Melanocyte of skin (primary cell): ENCODE data around the gene WDR74. TPM values are rescaled to one million over a fixed set of nuclear protein-coding genes. Genes with fewer than 3 reads are reported as not detected.

Experiments used
- small RNA-seq, 2 donors: library from RNA; depleted of rRNA; stranded (forward); fragments of <200 nt; gene quantifications; one replicate each; pipeline ENCODE3, GENCODE V24; 2012
- total RNA-seq, 2 donors: library from RNA; depleted of rRNA; stranded (reverse); fragments of >200 nt; gene quantifications; 2 replicates each; pipeline ENCODE4 v1.2.3, GENCODE V29; 2012

The WDR74 gene
- 10 to 100 TPM; 33.7 to 87.9 TPM for total RNA-seq

DNA sequence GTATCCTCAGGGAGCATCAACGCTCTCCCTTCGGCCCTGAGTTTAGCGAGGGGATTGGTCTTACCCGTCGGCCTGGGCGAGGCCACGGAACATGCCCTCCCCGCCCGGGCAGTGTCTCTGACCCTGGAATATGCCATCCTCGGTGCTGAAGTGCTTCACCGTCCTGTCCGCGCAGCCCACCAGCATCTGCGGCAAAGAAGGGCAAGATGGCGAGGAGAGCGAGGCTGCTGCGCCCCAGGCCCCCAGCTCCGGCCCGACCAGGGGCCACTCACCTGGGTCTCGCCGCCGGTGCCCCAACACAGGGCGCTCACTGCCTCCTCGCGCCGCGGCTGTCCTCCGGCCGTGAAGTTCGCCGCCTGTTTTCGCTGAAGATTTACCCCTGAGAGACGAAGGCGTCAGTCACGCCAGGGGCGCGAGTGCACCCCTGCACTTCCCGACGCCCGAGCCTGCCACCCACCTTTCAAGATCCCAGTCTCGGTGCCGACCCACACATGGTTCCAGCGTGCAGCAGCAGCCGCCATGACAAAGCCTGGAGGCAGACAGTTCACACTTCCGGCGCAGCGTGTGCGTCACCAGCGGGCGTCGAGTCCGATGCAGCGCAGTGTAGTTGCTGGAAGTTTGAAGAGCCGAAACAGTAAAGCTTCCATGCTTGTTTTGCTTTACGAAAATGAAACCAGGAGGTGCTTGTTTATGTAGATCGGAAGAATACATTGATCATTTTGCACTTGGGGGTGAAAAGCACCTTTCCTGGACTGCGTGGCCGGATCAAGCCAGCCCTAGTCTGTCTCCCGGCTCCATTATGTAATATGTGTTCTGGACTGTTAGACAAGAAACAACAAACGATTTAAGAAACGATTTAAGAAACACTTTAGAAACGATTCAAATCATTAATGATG lies at the start of gene WDR74:
WDR74 (minus strand) TSS at position 541 of the 896 bp plus-strand sequence; CDS start at position 521, 20 bp downstream.

GRCh38 chr11:62880803-62881578 lies 41.6 kb upstream of the WDR74 start, which contains the start of gene SLC3A2:
TSS of gene SLC3A2 (plus strand) at chr11:62880896. CDS start at chr11:62881024, 128 bp downstream.

GRCh38 chr11:62832336-62833234 lies 6.8 kb downstream of the WDR74 start, which contains the start of gene TEX54:
TSS of gene TEX54 (minus strand) at chr11:62832841.

DNA sequence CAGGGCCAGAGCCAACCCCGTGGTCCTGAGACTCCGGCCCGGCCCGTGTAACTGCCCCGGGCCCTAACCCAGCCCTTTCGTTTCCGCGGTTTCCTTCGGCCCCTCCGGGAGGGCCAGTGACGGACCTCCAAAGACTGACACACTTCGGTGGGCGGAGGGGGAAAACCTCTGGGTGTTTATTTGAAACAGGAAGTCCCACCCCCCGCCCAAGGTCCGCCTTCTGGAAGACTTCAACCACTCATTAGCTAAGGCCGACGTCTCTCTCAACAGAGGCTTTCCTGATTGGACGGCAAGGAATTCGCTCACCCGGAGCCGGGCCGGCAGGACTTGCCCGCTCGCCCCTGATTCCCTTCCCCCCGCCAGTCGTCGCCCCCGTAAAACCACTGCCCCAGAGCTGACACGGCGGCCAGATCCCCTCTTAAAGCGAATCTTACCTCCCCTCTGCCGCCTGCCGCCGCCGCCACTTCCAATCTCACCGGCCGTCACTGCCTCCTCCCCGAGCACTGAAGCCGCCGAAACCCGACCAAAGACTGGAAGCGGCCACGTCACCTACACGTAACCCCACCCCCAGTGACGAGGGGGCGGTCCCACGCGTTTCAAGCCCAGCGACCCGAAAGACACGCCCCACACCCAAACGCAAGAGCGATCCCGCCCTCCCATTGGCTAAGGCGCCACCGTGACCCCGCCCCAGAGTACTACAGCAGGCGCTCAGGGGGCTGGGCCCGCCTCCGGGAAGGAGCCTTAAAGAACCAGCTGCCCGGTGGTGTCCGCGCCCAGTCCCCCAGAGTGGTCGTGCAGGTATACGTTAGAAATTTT lies 7.7 kb downstream of the WDR74 start, which contains the start of gene STX5:
STX5 (minus strand) TSS at position 532 of the 816 bp plus-strand sequence. CDS start 808 bp downstream, outside the sequence.

DNA sequence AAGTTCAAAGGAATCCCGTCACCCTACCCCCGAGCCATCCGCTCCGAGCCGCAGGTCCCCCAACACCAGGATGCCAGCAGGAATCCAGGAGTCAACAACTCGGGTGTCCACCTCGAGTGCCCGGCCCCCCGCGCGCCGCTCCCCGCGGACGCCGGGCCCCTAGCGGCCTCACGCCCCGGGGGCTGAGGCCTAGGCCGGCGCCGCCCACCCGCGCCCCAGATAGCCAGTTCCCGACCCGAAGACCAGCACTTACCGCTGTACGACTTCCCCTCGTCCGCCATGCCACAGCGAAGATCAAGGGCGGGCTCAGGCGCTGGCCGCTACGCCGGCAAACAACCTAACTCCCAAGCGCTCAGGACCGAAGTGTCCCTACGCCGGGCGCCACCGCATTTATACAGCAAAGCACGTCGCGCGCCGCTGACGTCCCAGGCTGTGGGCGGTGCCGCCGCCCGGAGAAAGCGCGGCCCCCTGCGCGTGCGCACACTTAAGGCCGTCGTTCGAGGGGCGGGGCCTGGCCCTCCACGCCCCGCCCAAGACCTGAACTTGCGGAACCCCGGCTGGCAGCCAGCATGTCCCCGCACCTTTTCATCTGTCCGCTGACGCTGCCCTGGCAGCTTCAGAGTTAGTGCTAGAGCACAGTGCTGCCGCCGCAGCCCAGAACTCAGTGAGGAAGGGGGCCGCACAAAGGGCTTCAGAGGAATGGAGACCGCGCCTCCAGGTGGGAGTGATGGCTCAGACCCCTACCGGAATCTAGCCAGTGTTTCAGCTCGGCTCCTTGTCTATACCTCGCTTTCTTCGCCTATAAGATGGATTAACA lies 34.1 kb downstream of the WDR74 start, which contains the start of gene NXF1:
NXF1 (minus strand) TSS at position 365 of the 817 bp plus-strand sequence; CDS start at position 281, 84 bp downstream.

DNA sequence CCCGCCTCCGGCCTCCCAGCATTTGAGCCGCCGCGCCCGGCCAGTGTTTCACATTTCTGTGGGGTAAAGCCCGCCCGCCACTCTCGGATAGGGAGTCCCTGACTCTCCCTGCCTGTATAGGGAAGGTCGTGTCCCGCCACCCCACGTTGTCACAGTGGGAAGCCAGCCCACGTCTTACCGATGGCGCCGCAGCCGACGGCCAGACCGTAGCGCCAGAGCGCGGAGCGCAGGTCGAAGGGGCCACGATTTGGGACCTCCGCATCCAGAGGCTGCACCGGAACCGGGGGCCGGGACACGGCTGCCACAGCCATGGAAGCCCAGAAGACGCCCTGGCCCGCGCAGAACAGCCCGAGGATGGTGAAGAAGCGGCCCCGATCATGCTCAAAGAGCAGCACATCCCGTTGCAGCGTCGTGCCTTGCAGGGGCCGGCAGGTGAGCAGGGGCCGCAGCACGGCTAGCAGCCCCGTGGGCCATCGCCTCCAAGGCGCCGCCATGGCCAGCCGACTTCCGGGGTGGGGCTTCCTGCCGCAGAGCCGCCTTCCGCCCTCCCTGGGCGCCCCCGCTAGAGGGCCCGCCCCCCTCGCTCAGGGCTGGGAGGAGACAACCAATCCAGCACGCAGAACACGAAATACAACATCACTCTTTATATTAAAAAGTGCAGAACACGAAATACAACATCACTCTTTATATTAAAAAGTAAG lies 47.7 kb downstream of the WDR74 start, which contains the start of gene TMEM223:
TMEM223 (minus strand) TSS at position 506 of the 701 bp plus-strand sequence; CDS start at position 494, 12 bp downstream.

GRCh38 chr11:62787005-62787759 lies 52.2 kb downstream of the WDR74 start, which contains the start of gene TMEM179B:
TSS of gene TMEM179B (plus strand) at chr11:62787402. CDS start at chr11:62787432, 30 bp downstream.

Small RNA genes lying within 50 kb of the gene (small RNA-seq; reads per million reads assigned to genes)
- gene MIR6514: 1.1 to 1.7 reads per million in 2 donors
- 0 reads per million in 2 donors for gene RF00099
- gene RNU6-118P: 0 reads per million in 2 donors
- 0 reads per million in 2 donors for gene SNORD22
- gene SNORD26: 0 reads per million in 2 donors
- 0 reads per million in 2 donors for gene SNORD27
- gene SNORD28: 0 reads per million in 2 donors
- gene SNORD30: 66.9 to 73.6 reads per million in 2 donors

Other genes starting within 250 kb of the WDR74 start
- 1 to 10 TPM; 6.5 to 7.0 TPM for gene TUT1, start 248.1 kb downstream of the WDR74 start, total RNA-seq
- gene MTA2, start 237.7 kb downstream of the WDR74 start, total RNA-seq: 100 to 1,000 TPM; 102 to 164 TPM
- 10 to 100 TPM; 15.3 to 19.3 TPM for gene EML3, start 226.8 kb downstream of the WDR74 start, total RNA-seq
- gene ROM1, start 226.3 kb downstream of the WDR74 start, total RNA-seq: 1 to 10 TPM in 1 of 2 donors, under 1 TPM in 1; 1.00 to 1.0 TPM
- 10 to 100 TPM; 50.3 to 51.3 TPM for gene B3GAT3, start 217.6 kb downstream of the WDR74 start, total RNA-seq
- gene GANAB, start 193.0 kb downstream of the WDR74 start, total RNA-seq: 100 to 1,000 TPM; 140 to 155 TPM
- gene INTS5, start 186.3 kb downstream of the WDR74 start, total RNA-seq: 10 to 100 TPM; 26.2 to 28.0 TPM
- 10 to 100 TPM; 26.5 to 36.0 TPM for gene C11orf98, start 174.4 kb downstream of the WDR74 start, total RNA-seq
- 1 to 10 TPM; 6.7 to 7.6 TPM for gene CSKMT, start 174.3 kb downstream of the WDR74 start, total RNA-seq
- gene UQCC3, start 167.9 kb downstream of the WDR74 start, total RNA-seq: 1 to 10 TPM; 5.9 to 7.3 TPM
- gene LBHD1, start 167.3 kb downstream of the WDR74 start, total RNA-seq: 1 to 10 TPM; 4.3 to 5.5 TPM
- 10 to 100 TPM; 59.2 to 83.9 TPM for gene UBXN1, start 160.5 kb downstream of the WDR74 start, total RNA-seq
- gene LRRN4CL, start 150.1 kb downstream of the WDR74 start, total RNA-seq: 1 to 10 TPM; 1.0 to 1.3 TPM
- gene BSCL2, start 132.2 kb downstream of the WDR74 start, total RNA-seq: 10 to 100 TPM; 70.3 to 71.9 TPM
- gene GNG3, start 131.9 kb downstream of the WDR74 start, total RNA-seq: not detected
- 10 to 100 TPM in 1 of 2 donors, 1 to 10 TPM in 1; 5.7 to 10.3 TPM for gene HNRNPUL2, start 112.1 kb downstream of the WDR74 start, total RNA-seq
- gene TTC9C, start 111.1 kb downstream of the WDR74 start, total RNA-seq: 10 to 100 TPM; 27.2 to 33.6 TPM
- gene ZBTB3, start 85.4 kb downstream of the WDR74 start, total RNA-seq: 10 to 100 TPM in 1 of 2 donors, 1 to 10 TPM in 1; 6.3 to 14.5 TPM
- 10 to 100 TPM; 37.9 to 72.9 TPM for gene POLR2G, start 78.0 kb downstream of the WDR74 start, total RNA-seq
- gene TAF6L, start 68.2 kb downstream of the WDR74 start, total RNA-seq: 10 to 100 TPM; 28.0 to 31.0 TPM
- 10 to 100 TPM; 50.3 to 60.6 TPM for gene TMEM179B, start 52.2 kb downstream of the WDR74 start, total RNA-seq
- 10 to 100 TPM; 14.5 to 23.0 TPM for gene TMEM223, start 47.6 kb downstream of the WDR74 start, total RNA-seq
- gene NXF1, start 34.1 kb downstream of the WDR74 start, total RNA-seq: 10 to 100 TPM; 31.7 to 32.0 TPM
- gene STX5, start 7.5 kb downstream of the WDR74 start, total RNA-seq: 10 to 100 TPM; 22.0 to 26.5 TPM
- gene TEX54, start 6.7 kb downstream of the WDR74 start, total RNA-seq: not detected
- gene SLC3A2, start 41.3 kb upstream of the WDR74 start, total RNA-seq: 100 to 1,000 TPM; 486 to 693 TPM
- 1 to 10 TPM in 1 of 2 donors, under 1 TPM in 1; under 0.01 to 1.3 TPM for gene CHRM1, start 81.8 kb upstream of the WDR74 start, total RNA-seq
- gene SLC22A6, start 145.4 kb upstream of the WDR74 start, total RNA-seq: not detected
- gene SLC22A8, start 176.3 kb upstream of the WDR74 start, total RNA-seq: not detected